PC-9 (cell line): ENCODE data around the gene SOX4.

Experiments used
- CTCF ChIP-seq: fragments of 200-600 bp; sonication (generic); conservative IDR thresholded peaks from 2 replicates; pipeline ENCODE4 v1.6.1; 2017; ENCODE audit warnings: mixed run types, antibody characterized with exemption, mild to moderate bottlenecking, moderate library complexity
- EZH2 ChIP-seq: fragments of 200-600 bp; sonication (generic); IDR thresholded peaks from 2 replicates; pipeline ENCODE4 v1.8.0; 2017; ENCODE audit warnings: antibody characterized with exemption, low read depth

- TF ChIP-seq CTCF, result no peak
- TF ChIP-seq EZH2, result no peak
These were observed 8.4 kb downstream of the SOX4 start for GRCh38 chr6:21601932-21602390.
